Lower leg skin (tissue), 4 donors: ENCODE results near the gene PPP2R5E. TPM values are rescaled to one million over a fixed set of nuclear protein-coding genes. Genes with fewer than 3 reads are reported as not detected.

Experiments
- DNase-seq, 2 donors: peaks; one replicate each; pipeline ENCODE4 v3.0.0-alpha.2; 2019; ENCODE audit warnings: low spot score in 2 of 2
- H3K4me3 ChIP-seq: fragments of 200-600 bp; sonication (generic); 2 replicates; pipeline ENCODE4 v1.5.1; 2017; ENCODE audit warnings: mild to moderate bottlenecking, low read depth; ENCODE audit not compliant: poor library complexity, severe bottlenecking
- POLR2A ChIP-seq, 2 donors: fragments of 450-650 bp; IDR thresholded peaks; one replicate each; pipeline ENCODE4 v1.6.1; 2016 to 2017; ENCODE audit warnings: antibody characterized with exemption in 2 of 2, mild to moderate bottlenecking in 1 of 2, moderate library complexity in 1 of 2
- WGBS, 2 donors: methylation state at CpG; one replicate each; pipeline ENCODE4 v1.1.5; 2018; 5-methylcytosine and 5-hydroxymethylcytosine counted together
- intact Hi-C: fragments of 100-400 bp; cut with DNase I; formaldehyde crosslinking; loops from one replicate; pipeline ENCODE4 v1.15.0; 2023; ENCODE audit warnings: low total_unique reads
- total RNA-seq, 4 donors: library from RNA; depleted of rRNA; stranded (reverse); fragments of >200 nt; gene quantifications; one replicate each; pipeline ENCODE4 v1.1.0, GENCODE V29; 2016
- TF ChIP-seq, protein P1 (sequence below), 3 donors: fragments of 450-650 bp; IDR thresholded peaks; one replicate each; pipeline ENCODE4 v1.5.1; 2016; ENCODE audit warnings: antibody characterized with exemption in 3 of 3, mild to moderate bottlenecking in 3 of 3, moderate library complexity in 2 of 3

PPP2R5E gene
- total RNA-seq, 4 donors from 2014 or later: 15.0 to 22.5 (median 18.2) TPM

DNA sequence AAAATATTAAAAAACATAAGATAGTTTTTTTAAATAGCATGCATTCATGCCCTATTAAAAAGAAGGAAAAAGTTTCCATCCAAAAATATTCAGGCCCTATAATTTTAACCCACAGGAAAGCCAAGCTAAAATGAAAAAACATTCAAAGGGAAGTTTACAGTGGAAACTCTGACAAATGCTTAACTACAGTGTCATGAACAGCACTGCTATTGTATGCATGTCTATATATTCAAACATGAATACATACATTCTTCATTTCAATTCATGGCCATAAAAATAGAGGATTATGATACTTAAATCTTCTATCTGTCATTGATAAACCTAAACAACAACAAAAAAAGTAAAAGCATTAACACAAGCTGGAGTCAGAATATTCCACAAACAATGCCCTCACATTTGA, 67.4 kb downstream of the PPP2R5E start:
- intact Hi-C loops: no loop called here
- TF ChIP-seq, protein P1, sequence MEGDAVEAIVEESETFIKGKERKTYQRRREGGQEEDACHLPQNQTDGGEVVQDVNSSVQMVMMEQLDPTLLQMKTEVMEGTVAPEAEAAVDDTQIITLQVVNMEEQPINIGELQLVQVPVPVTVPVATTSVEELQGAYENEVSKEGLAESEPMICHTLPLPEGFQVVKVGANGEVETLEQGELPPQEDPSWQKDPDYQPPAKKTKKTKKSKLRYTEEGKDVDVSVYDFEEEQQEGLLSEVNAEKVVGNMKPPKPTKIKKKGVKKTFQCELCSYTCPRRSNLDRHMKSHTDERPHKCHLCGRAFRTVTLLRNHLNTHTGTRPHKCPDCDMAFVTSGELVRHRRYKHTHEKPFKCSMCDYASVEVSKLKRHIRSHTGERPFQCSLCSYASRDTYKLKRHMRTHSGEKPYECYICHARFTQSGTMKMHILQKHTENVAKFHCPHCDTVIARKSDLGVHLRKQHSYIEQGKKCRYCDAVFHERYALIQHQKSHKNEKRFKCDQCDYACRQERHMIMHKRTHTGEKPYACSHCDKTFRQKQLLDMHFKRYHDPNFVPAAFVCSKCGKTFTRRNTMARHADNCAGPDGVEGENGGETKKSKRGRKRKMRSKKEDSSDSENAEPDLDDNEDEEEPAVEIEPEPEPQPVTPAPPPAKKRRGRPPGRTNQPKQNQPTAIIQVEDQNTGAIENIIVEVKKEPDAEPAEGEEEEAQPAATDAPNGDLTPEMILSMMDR (IDR thresholded peaks at IDR 0.05): no peak
- no peak for TF ChIP-seq POLR2A (IDR thresholded peaks at IDR 0.05)
- no peak overlapping the region for H3K4me3 ChIP-seq
- no peak for DNase-seq

DNA sequence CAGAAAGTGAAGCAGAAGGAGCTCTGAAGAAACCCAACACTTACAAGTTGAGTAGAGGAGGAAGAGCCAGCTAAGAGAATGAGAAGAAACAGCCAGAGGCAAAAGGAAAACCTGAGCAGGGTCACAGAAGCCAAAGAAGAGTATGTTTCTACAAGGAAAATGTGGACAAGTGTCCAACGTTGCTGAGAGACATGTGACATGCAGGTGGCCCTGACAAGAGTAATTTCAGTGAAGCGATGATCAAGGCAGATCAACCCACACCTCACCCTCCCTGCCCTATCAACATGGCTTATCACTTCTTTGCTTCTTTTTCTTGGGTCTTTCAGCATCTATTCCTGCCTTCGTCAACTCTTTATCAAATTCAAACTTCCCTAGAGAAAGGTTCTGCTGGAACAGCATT, 68.3 kb downstream of the PPP2R5E start:
- intact Hi-C loops: no loop called here
- DNase-seq: no peak
- WGBS, 2 donors: 82 to 85% methylated on average over 3 of the region's 3 CpGs
- no peak for TF ChIP-seq POLR2A (IDR thresholded peaks at IDR 0.05)
- TF ChIP-seq, protein P1 (IDR thresholded peaks at IDR 0.05): no peak
- no peak overlapping the region for H3K4me3 ChIP-seq

DNA sequence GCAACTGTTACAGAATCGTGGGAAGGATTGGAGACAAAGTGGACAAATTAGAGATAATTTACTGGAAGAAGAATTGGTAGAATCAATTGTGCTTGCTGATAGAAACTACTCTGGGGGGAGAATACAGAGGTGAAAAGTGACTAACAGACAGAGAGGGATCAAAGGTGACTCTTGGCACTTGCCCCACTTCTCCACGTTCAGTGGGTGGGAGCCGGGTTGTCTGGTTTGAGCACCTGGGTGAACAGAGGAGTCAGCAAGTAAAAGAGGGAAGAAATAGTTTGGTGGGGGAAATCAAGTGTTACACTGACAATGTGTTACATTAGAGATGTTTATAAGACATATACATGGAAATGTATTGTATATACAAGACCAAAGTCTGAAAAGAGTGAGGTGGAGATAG, 69.1 kb downstream of the PPP2R5E start:
- DNase-seq: no peak
- 70 to 76% methylated on average over 3 of the region's 3 CpGs for WGBS, 2 donors

DNA sequence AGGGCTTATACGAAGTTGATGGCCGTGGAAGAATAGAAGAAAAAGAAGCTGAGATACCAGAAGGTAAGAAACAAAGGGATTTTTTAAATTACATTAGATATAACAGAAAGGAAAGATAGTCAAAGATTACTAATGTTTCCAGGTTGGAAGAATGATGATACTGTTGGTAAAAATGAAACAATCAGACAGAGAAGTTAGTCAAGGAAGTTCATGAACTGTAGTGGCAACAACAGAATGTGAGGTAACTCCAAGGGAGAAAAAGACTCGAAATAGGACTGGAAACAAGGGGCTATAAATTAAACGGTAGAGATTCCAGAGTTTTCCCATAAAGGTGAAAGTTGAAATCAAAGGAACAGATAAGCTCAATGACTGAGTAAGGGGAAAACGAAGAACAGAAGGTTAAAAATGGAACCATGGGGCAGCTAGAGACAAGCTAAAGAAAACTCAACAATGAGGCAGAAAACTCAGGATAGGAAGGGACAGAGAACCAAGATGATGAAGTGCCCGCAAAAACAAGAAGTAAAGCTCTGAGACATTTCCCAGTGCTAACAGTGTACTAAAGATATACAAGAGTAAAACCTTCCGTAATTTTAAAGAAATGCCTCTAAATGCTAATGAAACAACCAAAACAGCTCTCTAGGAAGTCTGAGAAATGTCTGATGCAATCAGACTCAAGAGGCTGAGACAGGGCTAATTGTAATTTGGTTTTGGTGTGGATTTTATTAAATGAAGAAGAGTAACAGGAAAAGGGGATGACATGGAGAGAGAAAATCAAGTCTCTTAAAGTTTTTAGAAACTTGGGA, 70.0 kb downstream of the PPP2R5E start:
- DNase-seq: no peak
- no peak overlapping the region for H3K4me3 ChIP-seq
- intact Hi-C loops: no loop called here
- WGBS, 2 donors: 77 to 83% methylated on average over 7 of the region's 7 CpGs
- TF ChIP-seq, protein P1 (IDR thresholded peaks at IDR 0.05): no peak
- TF ChIP-seq POLR2A (IDR thresholded peaks at IDR 0.05): no peak

More for the DNA sequence above, 69.1 kb downstream of the PPP2R5E start:
- H3K4me3 ChIP-seq: no peak overlapping the region
- TF ChIP-seq, protein P1 (IDR thresholded peaks at IDR 0.05): no peak
- TF ChIP-seq POLR2A (IDR thresholded peaks at IDR 0.05): no peak
- intact Hi-C loops: no loop called here

DNA sequence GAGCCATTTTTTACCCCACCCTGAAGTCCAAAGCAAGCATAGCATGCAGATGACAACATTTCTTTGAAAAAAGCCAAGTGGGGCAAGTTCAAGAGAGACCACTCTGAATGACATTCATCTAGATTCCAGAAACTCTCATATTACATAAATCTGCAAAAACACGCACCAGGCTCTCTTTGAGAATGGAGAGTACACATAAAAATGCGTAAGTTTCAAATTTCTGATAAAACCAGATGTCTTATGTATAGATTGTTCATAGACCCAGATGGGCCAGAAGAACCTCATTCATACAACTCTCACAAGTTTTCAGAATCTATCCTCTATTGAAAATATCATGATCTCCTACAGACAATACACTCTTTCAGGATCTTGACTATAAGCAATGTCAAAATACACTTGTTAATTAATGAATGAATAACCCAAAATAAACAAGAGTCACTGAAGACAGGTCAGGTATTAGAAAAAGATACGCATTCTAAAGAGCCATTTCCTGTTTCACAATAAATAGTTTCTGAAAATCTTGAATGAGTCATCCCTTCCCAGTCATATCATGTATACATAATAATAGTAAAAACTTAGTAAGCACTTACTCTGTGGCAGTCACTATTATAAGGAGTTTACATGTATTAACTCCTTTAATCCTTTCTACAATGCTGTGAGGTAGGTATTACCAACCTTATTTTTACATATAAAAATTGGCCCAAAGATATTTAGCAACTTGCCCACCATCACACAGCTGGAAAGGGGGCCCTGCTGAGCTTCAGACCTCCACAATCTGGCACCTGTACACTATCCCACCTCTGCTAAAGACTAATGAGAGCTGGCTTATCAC, 72.0 kb downstream of the PPP2R5E start:
- intact Hi-C loops: no loop called here
- no peak overlapping the region for H3K4me3 ChIP-seq
- 60 to 64% methylated on average over 3 of the region's 3 CpGs for WGBS, 2 donors
- TF ChIP-seq POLR2A (IDR thresholded peaks at IDR 0.05): no peak
- TF ChIP-seq, protein P1 (IDR thresholded peaks at IDR 0.05): no peak
- DNase-seq: no peak
